HL-60/S4 treated with phorbol 12-myristate 13-acetate at 8.2 ng/mL for 4 days and 3 days (cell line): Measurements from ENCODE around the gene TTLL8.

Experiments used
- in situ Hi-C: fragments of 300-500 bp; cut with MboI; formaldehyde crosslinking; loops from 2 replicates; pipeline ENCODE4 v1.15.0; 2022; ENCODE audit warnings: low sequenced_read_pairs

Gene TTLL8

DNA sequence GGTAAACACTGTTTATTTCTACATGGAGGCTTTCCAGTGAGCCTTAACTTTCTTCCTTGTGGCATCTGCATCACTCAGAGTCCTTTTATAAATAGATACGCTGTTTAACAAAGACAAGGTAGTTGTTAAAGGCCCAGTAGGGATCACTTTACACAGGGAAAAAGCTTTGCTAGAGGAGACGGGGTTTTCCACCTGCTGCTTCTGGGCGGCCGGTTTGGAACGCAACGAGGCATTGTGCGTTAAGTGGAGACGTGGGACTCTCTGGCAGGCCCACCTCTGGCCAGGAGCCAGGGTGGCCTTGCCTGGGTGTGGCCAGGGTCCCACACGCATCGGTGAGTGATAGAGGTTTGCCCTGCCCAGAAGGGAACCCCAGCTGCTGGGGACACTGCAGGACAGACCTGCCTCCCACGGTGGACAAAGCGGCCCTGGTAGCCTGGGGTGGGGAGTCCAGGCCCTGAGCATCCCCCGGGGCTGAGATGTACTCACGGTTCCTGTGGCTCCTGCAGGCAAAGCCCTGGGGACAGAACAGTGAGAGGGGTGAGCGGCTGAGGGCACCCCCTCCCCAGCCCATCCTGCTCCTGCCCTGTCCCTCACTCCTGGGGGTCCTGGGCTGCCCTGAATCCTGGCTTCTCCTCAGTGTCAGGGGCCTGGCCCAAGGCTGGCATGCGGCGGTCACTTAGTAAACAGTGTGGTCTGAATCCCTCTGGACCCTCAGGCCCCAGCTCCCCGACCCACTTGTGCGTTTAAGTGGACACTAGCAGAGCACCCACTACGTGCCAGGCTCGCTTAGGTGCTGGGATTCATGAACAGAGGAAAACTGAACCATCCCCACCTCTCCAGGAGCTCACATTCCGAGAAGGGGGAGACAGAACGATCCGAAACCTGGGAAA is 49.7 kb downstream of the TTLL8 start:
- in situ Hi-C loops, result no loop called here

DNA sequence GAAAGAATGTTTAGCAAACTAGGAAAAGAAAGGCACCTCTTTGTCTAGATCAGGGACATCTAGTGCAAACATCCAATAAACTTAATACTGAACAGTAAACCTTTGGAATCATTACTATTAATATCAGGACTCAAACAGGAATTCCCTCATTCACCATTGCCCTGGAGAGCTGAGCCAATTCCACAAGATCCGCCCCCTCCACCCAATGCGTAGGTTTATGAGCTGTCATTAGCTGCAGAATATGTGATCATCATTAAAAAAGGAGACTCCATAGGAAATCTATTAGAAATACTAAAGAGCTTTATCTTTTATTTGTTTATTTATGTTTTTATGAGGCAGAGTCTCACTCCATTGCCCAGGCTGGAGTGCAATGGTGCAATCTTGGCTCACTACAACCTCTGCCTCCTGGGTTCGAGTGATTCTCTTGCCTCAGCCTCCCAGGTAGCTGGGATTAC is 51.0 kb downstream of the TTLL8 start:
- in situ Hi-C loops, result no loop called here

DNA sequence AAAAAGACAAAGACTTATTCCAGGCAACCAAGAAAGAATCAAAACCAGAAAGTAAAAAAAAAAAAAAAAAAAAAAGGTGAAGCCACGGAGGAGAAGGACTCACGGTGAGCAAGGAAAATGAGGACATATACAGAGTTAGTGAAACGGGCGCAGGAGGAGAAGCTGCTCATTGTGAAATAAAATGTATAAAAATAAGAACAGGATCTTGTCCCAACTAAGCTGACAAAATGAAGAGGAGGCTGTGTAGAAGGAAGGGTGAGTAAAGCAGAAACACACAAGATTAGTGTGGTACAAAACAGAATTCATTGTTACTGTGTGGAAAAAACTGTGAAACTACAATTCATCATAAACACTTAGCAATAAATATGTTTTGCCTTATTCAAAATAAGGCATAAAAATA is 53.2 kb downstream of the TTLL8 start:
- in situ Hi-C loops, result no loop called here

DNA sequence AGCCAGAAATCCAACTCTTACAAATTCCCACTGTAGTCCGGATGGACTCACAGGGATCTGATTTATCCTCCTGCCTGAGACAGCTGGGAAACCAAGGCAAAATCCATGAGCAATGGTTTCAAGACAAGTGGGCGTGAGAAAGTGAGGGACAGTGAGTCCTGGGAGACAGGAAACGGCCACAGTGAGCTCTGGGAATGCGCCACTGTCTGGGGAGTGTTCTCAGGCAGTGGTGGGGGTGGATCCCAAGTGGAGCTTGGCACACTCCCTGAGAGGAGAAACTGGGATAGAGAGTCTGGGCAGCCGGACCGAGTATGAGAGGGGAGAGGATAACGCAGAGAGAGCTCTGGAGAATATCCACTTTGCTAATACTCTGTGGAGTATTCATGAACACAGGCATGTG is 55.3 kb downstream of the TTLL8 start:
- in situ Hi-C loops, result no loop called here

DNA sequence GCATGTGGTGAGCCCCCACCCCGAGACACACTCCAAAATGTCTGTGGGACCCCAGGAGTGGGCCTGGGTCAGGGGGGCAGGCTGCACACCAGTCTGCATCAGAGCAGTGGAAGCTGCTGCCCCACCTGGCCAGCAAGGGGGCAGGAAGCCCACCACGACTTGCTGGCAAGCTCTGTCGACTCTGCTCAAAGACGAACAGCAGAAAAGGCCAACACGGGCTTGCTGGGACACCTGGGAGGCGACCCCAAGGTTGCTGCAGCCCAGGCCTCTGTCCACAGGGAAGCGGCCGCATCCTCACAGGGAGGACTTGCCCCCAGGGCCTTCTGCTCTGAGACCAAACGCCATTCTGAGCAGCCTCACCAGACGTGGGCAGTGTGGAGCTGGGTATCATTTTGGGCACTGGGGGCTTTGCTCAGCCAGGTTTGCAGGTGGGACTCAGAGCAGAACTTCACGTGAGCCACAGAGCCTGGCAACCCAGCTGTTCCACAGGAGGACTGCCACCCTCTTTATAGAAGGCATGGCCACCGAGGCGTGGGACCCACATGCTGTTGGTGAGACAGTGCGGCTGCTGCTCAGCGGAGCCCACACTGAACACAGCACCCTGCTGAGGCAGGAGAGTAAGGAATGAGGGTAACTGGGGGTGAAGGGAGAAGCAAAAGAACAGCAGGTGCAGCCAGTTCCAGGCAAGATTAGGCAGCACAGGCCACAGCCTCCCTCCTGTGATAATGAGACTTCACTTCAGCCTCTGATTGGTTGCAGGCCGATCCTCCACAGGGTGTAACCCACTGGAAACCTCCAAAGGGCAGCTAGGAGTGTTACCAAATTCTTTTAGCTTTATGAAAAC is 56.5 kb downstream of the TTLL8 start:
- in situ Hi-C loops, result no loop called here

DNA sequence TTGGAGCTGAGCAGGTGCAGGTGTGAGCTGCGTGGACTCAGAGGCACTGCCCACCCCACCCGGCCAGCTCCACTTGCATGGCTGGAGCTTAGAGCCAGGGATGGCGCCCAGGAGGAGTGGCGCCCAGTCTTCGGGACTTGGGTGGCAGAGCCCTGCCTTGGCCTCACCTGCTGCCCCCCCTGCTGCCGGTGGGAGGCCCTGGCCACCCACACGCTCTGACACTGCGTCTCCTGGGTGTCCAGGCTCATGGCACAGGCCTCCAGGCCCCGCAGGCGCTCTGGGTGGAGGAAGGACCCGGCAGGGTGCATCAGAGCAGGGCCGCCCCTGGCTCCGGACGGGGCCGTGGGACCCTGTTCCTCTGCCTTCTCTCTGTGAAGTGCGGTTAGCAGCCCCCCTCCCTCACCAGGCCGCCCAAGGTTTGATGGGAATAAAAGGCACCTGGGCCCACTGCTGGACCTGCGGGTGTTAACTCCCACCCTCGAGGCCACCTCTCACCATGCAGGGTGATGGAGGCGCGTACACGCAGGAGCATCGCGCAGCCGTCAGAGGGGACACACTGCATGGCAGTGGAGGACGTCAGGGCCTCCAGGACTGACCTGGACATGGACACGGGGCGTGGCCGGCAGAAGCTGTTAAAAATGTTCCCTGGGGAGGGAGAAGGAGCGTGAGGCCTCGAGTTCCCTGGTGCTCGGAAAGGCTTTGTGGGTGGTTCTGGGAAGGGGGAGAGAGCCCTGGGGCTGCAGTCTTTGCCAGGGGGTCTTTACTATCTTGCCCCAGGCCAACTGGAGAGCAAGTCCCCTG is 57.3 kb downstream of the TTLL8 start:
- in situ Hi-C loops, result no loop called here

DNA sequence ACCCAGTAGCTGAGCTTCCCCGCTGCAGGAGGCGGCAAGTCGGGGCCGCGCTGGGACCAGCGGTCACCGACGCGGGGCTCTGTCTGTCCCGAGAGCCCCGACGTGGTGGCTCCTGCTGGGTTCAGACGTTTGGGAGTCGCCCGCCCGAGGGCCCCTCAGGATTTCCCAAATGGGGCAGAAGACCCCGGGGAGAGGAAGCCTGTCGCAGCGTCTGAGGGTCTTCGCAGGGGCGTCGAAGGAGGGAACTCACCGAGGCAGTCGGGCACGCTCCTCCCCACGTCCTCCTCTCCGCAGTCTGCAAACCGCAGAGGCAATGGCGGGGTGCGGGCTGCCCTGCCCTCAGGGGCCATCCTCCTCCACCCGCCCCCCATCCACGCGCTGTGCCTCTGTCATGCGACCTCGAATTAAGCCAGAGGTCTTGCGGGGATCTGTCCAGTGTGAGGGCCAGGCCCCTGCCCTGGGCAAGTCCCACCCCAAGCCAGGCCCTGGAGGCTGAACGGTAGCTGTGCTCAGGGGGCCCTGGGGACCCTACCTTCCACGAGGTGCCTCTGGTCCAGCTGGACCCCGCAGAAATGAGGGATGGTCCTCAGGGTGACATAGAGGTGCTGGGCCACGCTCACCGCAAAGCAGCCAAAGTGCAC is 58.0 kb downstream of the TTLL8 start:
- in situ Hi-C loops, result no loop called here

DNA sequence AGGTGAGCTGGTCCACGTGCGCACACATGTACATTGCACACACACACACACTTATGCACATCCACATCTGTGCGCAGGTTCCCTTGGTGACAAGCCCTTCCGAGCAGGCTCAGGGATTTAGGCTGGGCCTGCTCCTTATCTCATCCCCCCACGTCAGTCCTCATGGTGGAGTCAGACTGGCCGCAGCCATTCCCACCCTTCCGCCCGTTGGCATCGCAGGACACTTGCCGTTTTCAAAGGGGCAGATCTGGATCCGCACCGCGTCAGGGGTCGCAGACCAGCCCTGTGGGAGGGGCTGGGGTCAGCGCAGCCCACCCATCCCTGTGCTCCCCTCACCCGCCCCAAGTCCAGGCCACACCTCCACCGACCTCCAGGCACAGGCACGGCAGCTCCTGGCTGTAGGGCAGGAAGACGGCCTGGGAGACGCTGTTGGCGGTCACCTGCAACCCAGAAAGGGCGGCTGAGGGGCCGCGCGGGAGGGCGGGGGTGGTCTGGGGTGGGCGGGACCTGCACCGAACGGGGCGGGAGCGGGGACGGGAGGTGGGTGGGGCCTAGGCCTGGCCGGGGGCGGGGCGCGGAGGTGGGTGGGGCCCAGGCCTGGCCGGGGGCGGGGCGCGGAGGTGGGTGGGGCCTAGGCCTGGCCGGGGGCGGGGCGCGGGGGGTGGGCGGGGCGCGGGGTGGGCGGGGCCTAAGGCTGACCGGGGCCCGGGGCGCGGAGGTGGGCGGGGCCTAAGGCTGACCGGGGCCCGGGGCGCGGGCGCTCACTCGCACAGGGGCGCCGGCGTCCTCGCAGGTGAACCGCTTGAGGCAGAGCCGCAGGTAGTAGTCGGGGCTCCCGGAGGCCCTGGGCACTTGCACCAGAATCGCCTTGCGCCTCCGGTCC is 58.8 kb downstream of the TTLL8 start:
- in situ Hi-C loops, result no loop called here

DNA sequence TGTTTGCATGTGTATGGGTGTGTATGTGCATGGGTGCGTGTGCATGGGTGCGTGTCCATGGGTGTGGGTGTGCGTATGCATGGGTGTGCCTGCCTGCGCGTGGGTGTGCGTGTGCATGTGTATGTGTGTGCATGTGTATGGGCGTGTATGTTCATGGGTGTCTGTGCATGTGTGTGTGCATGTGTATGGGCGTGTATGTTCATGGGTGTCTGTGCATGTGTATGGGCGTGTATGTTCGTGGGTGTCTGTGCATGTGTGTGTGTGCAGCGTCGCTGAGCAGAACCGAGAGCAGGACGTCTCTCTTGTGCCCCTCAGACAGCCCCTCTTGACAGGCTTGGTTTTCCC is 59.4 kb downstream of the TTLL8 start:
- in situ Hi-C loops, result no loop called here

DNA sequence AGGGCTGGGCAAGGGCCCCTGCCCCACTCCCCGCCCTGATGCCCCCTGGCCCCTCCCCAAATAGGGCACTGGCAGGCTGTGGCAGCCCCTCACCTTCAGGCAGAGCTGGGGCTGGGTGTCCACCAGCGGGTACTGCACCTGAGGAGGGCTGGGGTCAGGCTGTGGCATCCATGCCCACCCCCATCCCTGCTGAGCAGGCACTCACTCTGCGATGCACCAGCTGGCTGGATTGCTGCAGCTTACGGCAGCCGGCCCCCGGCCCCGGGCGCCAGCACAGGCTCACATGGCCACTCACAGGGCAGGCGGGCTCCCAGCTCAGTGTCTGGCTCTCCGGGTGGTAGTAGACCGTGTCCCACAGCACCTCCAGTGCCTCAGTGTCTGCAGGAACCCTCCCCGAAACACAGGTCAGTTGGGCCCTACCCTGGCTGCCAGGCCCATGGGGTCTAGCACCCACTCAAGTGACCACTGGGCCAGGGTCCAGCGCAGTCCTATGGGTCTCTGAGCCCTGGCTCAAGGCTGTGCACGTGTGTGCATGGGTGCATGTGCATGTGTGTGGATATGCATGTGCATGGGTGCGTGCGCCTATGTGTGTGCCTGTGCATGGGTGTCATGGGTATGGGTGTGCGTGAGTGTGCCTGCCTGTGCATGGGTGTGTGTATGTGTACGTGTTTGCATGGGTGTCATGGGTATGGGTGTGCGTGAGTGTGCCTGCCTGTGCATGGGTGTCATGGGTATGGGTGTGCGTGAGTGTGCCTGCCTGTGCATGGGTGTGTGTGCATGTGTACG is 60.0 kb downstream of the TTLL8 start:
- in situ Hi-C loops, result no loop called here

DNA sequence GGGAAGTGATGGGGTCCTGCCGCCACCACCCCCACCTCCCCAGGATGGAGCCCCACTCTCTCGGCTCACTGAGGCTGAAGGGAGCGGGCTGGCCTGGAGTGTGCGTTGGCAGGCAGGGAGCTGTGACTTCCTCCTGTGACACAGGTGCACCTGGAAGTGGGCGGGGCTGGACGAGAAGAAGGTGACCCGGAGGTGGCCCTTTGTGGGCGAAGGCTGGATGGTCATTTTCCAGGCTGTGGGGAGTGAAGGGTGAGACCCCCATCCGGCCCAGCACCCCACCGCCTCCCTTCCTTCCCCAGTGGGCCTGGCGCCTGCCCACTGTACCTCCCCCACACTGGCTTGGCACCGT is 60.9 kb downstream of the TTLL8 start:
- in situ Hi-C loops, result no loop called here

DNA sequence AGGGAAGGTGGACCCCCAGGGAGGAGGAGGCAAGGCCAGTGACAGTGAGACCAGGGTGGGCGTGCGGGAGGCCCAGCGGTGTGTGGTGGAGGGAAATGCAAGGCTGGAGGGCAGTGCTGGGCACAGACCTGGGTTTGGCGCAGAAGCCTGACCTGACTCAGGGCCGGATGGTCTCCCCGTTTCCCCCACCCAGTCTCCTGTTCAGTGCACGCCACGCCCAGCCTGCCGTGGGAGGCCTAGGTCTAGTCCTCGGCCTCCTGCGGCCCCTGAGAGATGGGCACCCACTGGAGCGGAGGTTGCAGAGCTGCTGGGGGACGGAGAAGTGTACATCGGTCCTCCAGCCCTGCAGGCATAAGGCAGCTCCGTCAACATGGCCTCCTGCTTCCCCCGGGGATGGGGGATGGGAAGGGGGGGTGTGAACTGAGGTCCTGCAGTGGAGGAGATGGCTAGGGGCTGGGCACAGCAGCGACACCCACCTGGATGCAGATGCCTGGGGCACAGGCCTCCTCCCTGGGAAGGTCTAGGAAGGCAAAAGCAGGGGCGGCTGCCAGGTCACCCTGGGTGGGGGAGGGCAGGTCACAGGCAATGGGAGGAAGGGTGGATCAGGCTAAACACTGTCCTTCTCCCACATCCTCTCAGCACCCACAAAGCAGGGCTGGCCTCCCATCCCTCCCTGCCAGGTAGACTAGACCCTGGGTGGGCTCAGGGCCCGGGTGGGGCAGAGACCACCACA is 61.4 kb downstream of the TTLL8 start:
- in situ Hi-C loops, result no loop called here

DNA sequence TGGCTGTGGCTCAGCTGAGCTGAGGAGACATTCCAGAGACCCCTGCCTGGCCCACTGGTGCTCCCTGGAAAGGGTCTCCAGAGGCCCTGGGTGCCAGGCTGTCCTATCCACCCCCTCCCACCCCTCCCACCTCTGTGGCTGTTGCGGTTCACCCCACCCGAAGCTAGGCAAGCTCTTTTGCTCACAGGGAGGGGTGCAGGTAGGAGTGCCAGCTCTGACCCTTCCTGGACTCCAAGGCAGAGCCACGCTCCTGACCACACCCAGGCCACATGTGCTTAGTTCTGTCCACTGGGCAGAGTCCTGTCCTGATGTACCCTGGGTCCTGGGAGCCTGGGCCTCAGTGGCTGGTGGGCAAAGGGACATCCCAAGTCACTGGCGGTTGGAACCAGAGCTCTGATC is 62.0 kb downstream of the TTLL8 start:
- in situ Hi-C loops, result no loop called here

DNA sequence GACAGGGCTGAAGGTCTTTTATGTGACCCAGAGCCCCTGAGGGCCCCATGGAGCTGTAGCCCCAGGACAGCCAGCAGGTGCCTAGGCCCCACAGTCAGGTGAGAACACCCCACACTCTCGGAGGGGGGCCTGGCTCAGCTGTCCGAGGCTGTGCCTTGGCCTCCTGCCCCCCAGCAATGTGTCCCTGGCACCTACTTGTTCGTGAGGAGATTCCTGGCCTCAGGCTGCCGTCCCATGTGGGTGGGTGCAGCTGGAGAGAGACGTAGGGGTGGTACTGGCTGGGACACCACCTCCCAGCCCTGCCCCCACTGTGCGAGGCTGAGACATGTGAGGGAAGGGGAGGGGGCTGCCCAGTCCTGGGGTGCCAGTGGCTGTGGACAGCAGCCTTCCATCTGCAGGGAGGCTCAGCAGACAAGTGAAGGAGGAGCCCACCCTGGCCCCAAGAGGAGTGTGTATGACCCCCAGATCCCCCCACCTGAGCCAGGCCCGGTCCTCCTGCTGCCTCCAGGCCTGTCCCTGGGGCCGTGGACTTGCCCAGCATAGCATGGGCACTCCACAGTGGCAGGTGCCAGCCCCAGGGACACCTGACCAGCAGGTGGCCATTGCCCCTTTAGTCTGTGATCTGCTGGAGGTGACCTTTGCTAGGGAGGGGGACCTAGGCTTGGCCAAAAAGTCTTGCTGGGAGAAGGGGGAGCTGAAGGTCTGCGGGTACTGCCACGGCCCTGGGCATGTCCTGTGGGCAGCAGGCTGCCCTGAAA is 62.6 kb downstream of the TTLL8 start:
- in situ Hi-C loops, result no loop called here

DNA sequence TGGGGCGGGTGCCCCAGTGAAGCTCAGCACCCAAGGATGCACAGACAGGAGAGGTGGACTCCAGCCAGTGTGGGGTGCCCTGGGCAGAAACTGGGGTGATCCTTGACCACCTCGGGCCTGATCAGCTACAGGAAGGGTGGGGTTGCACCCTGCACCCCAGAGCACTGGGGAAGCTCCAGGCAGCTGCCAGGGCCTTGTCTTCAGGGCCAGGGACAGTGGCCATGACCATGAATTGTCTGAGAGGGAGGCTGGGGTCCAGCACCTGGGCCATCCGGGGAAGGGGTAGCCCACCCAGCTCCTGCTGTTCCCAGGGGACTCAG is 63.1 kb downstream of the TTLL8 start:
- in situ Hi-C loops, result no loop called here

DNA sequence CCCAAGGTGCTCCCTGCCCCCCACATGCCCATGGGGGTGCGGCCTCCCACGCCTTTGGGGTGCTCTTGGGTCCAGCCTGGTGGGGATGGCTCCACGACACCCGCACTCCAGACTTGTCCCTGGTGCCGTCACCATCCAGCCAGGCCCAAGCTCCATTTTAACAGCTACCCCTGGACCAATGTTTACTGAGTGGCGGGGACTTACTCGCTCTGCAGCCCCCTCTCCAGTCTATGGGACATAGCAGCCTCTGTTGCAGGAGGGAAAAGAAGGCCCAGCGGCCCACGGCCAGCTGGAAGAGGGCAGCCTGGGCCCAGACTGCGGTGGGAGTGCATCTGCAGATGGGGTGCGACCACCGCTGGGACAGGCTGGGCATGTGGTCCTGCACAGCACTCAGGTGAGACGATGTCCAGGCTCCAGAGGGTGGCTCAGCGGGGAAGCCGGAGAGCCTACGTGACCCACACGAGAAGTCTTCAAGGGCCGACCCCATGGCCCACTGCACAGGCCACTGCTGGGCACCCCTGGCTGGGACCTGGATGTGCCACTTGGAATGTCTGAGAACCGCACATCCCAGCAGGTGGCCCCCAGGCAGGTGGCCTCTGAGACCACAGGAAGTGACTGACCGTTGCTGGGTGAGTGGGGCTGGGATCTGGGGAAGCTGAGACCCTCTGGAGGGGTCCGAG is 63.6 kb downstream of the TTLL8 start:
- in situ Hi-C loops, result no loop called here

DNA sequence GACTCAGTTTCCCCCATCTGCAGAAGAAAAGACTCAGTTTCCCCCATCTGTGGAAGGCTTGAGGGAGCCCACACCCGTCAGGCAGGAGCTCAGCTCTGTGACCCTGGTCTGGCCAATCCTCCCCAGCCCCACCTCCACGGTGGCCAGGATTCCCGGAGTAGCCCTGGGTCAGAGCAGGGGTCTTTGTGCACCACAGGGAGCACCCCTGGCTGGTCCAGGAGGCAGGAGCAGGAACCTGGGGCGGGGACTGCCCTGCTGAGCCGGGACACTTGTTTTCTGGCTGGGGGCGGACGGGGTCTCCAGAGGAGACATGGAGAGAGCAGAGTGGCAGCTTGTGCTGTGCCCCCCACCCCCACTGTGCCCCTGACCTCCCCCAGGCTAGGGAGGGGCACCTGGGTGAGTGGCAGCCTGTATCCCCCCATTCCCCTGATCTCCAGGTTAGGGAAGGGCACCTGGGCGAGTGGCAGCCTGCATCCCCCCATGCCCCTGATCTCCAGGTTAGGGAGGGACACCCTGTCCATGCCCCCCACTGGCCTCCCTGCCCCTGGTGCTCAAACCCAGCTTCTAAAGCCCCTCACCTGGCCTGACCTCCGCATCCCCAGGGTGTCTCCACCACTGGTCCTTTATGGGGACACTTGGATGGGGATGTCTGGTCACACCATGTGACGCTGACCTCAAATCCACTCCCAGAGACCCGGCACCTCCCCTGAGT is 64.3 kb downstream of the TTLL8 start:
- in situ Hi-C loops, result no loop called here
